Left lung (tissue), 10 donors: ENCODE results near the gene HAPSTR1. TPM values are rescaled to one million over a fixed set of nuclear protein-coding genes. Genes with fewer than 3 reads are reported as not detected.
A peak's percentile ranks its signal among the peaks of the same experiment; 100 is the strongest.

ENCODE experiments used
- ATAC-seq: fragments of 200-7000 bp; cut with Tn5 transposase; one replicate; pipeline ENCODE4 v1.9.1; 2020; ENCODE audit warnings: moderate library complexity
- DNase-seq, 4 donors: peaks; one replicate each; pipeline ENCODE4 v3.0.0-alpha.2; 2013 to 2020
- H3K27ac ChIP-seq, 2 donors: fragments of 200-600 bp; sonication (generic) in 1 of 2; one replicate each; pipeline versions ENCODE4 v1.5.0 to v1.8.0; 2020 to 2021
- H3K27me3 ChIP-seq, 2 donors: fragments of 200-600 bp; sonication (generic) in 1 of 2; one replicate each; pipeline versions ENCODE4 v1.5.0 to v1.8.0; 2020 to 2021
- H3K36me3 ChIP-seq, 2 donors: fragments of 200-600 bp; sonication (generic) in 1 of 2; one replicate each; pipeline versions ENCODE4 v1.5.0 to v1.8.0; 2020 to 2021
- H3K4me1 ChIP-seq, 2 donors: fragments of 200-600 bp; one replicate each; pipeline ENCODE4 v1.8.0; 2021
- H3K4me3 ChIP-seq, 2 donors: fragments of 200-600 bp; sonication (generic) in 1 of 2; one replicate each; pipeline versions ENCODE4 v1.5.0 to v1.8.0; 2020 to 2021; ENCODE audit warnings: mild to moderate bottlenecking in 1 of 2
- H3K9me3 ChIP-seq, 2 donors: fragments of 200-600 bp; sonication (generic) in 1 of 2; one replicate each; pipeline versions ENCODE4 v1.5.0 to v1.8.0; 2020 to 2021
- CTCF ChIP-seq, 2 donors: fragments of 200-600 bp; sonication (generic) in 1 of 2; IDR thresholded peaks; one replicate each; pipeline versions ENCODE4 v1.5.0 to v1.8.0; 2021; ENCODE audit warnings: antibody characterized with exemption in 2 of 2
- intact Hi-C, 2 donors: fragments of 100-400 bp; cut with DNase I; formaldehyde crosslinking; loops; one replicate each; pipeline versions ENCODE4 v1.11.2 to v1.14.2; 2022
- polyA plus RNA-seq, 6 donors: library from polyadenylated mRNA; unstranded; fragments of 120-200 nt; gene quantifications; one replicate each; pipeline ENCODE4 v1.2.1, GENCODE V29; 2013; ENCODE audit not compliant: insufficient read length in 6 of 6
- total RNA-seq, 2 donors: library from RNA; stranded (reverse); fragmentation: NEBNext Ultra II Directional; extraction: Animal tissue kit (Norgen Biotek cat#: 25700); gene quantifications; one replicate each; pipeline ENCODE4 v1.2.1, GENCODE V29; 2021
- donor health status: DM: no; HTN: yes; CAD: no.
- donor health status: DM: no; HTN: no; CAD: no.

HAPSTR1 gene
- total and polyA plus RNA-seq, 8 donors = 41.9 to 62.8 (median 45.0) TPM

GRCh38 chr16:9068886-9069285 lies 22.6 kb upstream of the HAPSTR1 start:
- ATAC-seq (no peak), DNase-seq (no peak)
- H3K4me3 ChIP-seq = no peak overlapping the region
- peaks cover 0 to 4% of the 10 kb centered on the region in 2 donors for H3K4me1 ChIP-seq
- H3K9me3 ChIP-seq = no peaks in the 10 kb centered on the region
- H3K27ac ChIP-seq = no peak overlapping the region
- no peak for TF ChIP-seq CTCF (IDR thresholded peaks at IDR 0.05)
- no peaks in the 10 kb centered on the region for H3K27me3 ChIP-seq
- no peaks in the 10 kb centered on the region for H3K36me3 ChIP-seq
- intact Hi-C loops = no loop called here

- TF ChIP-seq CTCF (IDR thresholded peaks at IDR 0.05) = no peak
- H3K27ac ChIP-seq = no peak overlapping the region
- DNase-seq = no peak
- no peaks in the 10 kb centered on the region for H3K9me3 ChIP-seq
- no peak overlapping the region for H3K4me3 ChIP-seq
- H3K36me3 ChIP-seq = no peaks in the 10 kb centered on the region
- intact Hi-C loops = no loop called here
- ATAC-seq = no peak
- H3K4me1 ChIP-seq = peaks cover 0 to 4% of the 10 kb centered on the region in 2 donors
- no peaks in the 10 kb centered on the region for H3K27me3 ChIP-seq
These were observed 21.2 kb upstream of the HAPSTR1 start for GRCh38 chr16:9070254-9070653.

- no peak for TF ChIP-seq CTCF (IDR thresholded peaks at IDR 0.05)
These were observed 20.1 kb upstream of the HAPSTR1 start for GRCh38 chr16:9071377-9071776.

GRCh38 chr16:9072806-9073341 lies 18.6 kb upstream of the HAPSTR1 start:
- TF ChIP-seq CTCF (IDR thresholded peaks at IDR 0.05) = no peak
- Histone ChIP-seq H3K4me3 (no peak overlapping the region), H3K4me1 (peaks cover 4 to 19% of the 10 kb centered on the region in 2 donors), H3K9me3 (no peaks in the 10 kb centered on the region), H3K27me3 (no peaks in the 10 kb centered on the region), H3K27ac (peak overlapping the region in 1 of 2 donors; percentile 53), H3K36me3 (no peaks in the 10 kb centered on the region)
- DNase-seq = no peak
- peak; percentile 71 for ATAC-seq
- intact Hi-C loops = no loop called here

More at GRCh38 chr16:9071377-9071776, 20.1 kb upstream of the HAPSTR1 start:
- DNase-seq (no peak), ATAC-seq (no peak)
- Histone ChIP-seq H3K9me3 (no peaks in the 10 kb centered on the region), H3K27me3 (no peaks in the 10 kb centered on the region), H3K36me3 (no peaks in the 10 kb centered on the region), H3K4me1 (peaks cover 4 to 5% of the 10 kb centered on the region in 2 donors), H3K27ac (no peak overlapping the region), H3K4me3 (no peak overlapping the region)
- intact Hi-C loops = no loop called here

- no peak for TF ChIP-seq CTCF (IDR thresholded peaks at IDR 0.05)
- intact Hi-C loops = no loop called here
- no peaks in the 10 kb centered on the region for H3K27me3 ChIP-seq
These were observed 16.0 kb upstream of the HAPSTR1 start for GRCh38 chr16:9075299-9076071.

More at GRCh38 chr16:9075299-9076071, 16.0 kb upstream of the HAPSTR1 start:
- no peak overlapping the region for H3K4me3 ChIP-seq
- peaks cover 4 to 37% of the 10 kb centered on the region in 2 donors for H3K4me1 ChIP-seq
- no peak for DNase-seq
- no peak overlapping the region for H3K27ac ChIP-seq
- no peak for ATAC-seq
- no peaks in the 10 kb centered on the region for H3K36me3 ChIP-seq
- no peaks in the 10 kb centered on the region for H3K9me3 ChIP-seq
